Sigmoid colon (tissue), 4 donors: ENCODE measurements around the gene MRPL42.

ENCODE experiments used
- CTCF ChIP-seq, 4 experiments: fragments of 450-650 bp in 3 of 4; fragments of 200-600 bp in 1 of 4; IDR thresholded peaks; one replicate each; pipeline ENCODE4 v1.5.1; 2016 to 2019; ENCODE audit warnings: antibody characterized with exemption in 4 of 4, mild to moderate bottlenecking in 3 of 4, moderate library complexity in 2 of 4
- EP300 ChIP-seq, 4 donors: sonication (generic); formaldehyde crosslinking; IDR thresholded peaks; one replicate each; pipeline ENCODE4 v1.6.1; 2017; ENCODE audit warnings: antibody characterized with exemption in 4 of 4
- POLR2A ChIP-seq, 2 donors: fragments of 450-650 bp; IDR thresholded peaks; one replicate each; pipeline ENCODE4 v1.6.1; 2016; ENCODE audit warnings: antibody characterized with exemption in 2 of 2, mild to moderate bottlenecking in 2 of 2, moderate library complexity in 2 of 2
- POLR2AphosphoS5 ChIP-seq, 4 donors: sonication (generic); formaldehyde crosslinking; IDR thresholded peaks; one replicate each; pipeline ENCODE4 v1.6.1; 2017; ENCODE audit warnings: antibody characterized with exemption in 4 of 4

GRCh38 chr12:93509506-93509905 lies 42.2 kb downstream of the MRPL42 start:
- no peak for TF ChIP-seq POLR2AphosphoS5 (IDR thresholded peaks at IDR 0.05)
- TF ChIP-seq POLR2A (IDR thresholded peaks at IDR 0.05): no peak
- no peak for TF ChIP-seq CTCF (IDR thresholded peaks at IDR 0.05)
- no peak for TF ChIP-seq EP300 (IDR thresholded peaks at IDR 0.05)
